HG03442 (cell line): ENCODE measurements around the gene CCSER1.
A peak's percentile ranks its signal among the peaks of the same experiment; 100 is the strongest.

Experiments
- ATAC-seq: cut with Tn5 transposase; IDR thresholded peaks from one replicate; pipeline ENCODE4 v1.9.1; 2021; ENCODE audit warnings: mild to moderate bottlenecking, moderate library complexity; ENCODE audit not compliant: unreplicated experiment

Gene CCSER1

GRCh38 chr4:90189178-90189577, 62.0 kb downstream of the CCSER1 start:
- ATAC-seq, result no peak

- ATAC-seq, result no peak
Observed at GRCh38 chr4:90189946-90190345, 62.8 kb downstream of the CCSER1 start.

- ATAC-seq, result no peak
Observed at GRCh38 chr4:90190525-90190924, 63.3 kb downstream of the CCSER1 start.

- no peak for ATAC-seq
Observed at GRCh38 chr4:90198086-90198847, 71.1 kb downstream of the CCSER1 start.

GRCh38 chr4:90207887-90208454, 80.8 kb downstream of the CCSER1 start:
- ATAC-seq, result no peak

- no peak for ATAC-seq
Observed at GRCh38 chr4:90209922-90210321, 82.7 kb downstream of the CCSER1 start.

- ATAC-seq, result no peak
Observed at GRCh38 chr4:90211174-90211573, 84.0 kb downstream of the CCSER1 start.

GRCh38 chr4:90215286-90215685, 88.1 kb downstream of the CCSER1 start:
- peak; percentile 54 for ATAC-seq

- ATAC-seq, result no peak
Observed at GRCh38 chr4:90219822-90220221, 92.6 kb downstream of the CCSER1 start.

GRCh38 chr4:90220459-90220858, 93.3 kb downstream of the CCSER1 start:
- no peak for ATAC-seq

GRCh38 chr4:90226734-90227133, 99.5 kb downstream of the CCSER1 start:
- no peak for ATAC-seq

GRCh38 chr4:90227177-90227576, 100.0 kb downstream of the CCSER1 start:
- ATAC-seq, result no peak

GRCh38 chr4:90234916-90235547, 107.8 kb downstream of the CCSER1 start:
- no peak for ATAC-seq

GRCh38 chr4:90237751-90238530, 110.7 kb downstream of the CCSER1 start:
- no peak for ATAC-seq

- ATAC-seq, result no peak
Observed at GRCh38 chr4:90240333-90240732, 113.1 kb downstream of the CCSER1 start.

GRCh38 chr4:90241008-90241407, 113.8 kb downstream of the CCSER1 start:
- ATAC-seq, result no peak

- no peak for ATAC-seq
Observed at GRCh38 chr4:90245837-90246236, 118.6 kb downstream of the CCSER1 start.

GRCh38 chr4:90246816-90247215, 119.6 kb downstream of the CCSER1 start:
- ATAC-seq, result no peak

- no peak for ATAC-seq
Observed at GRCh38 chr4:90254357-90254756, 127.2 kb downstream of the CCSER1 start.

- ATAC-seq, result no peak
Observed at GRCh38 chr4:90274175-90274574, 147.0 kb downstream of the CCSER1 start.

GRCh38 chr4:90280954-90281353, 153.8 kb downstream of the CCSER1 start:
- ATAC-seq, result no peak
